K562 (cell line): Measurements from ENCODE around the gene CARM1. TPM values are rescaled to one million over a fixed set of nuclear protein-coding genes. Genes with fewer than 3 reads are reported as not detected.
A peak's percentile ranks its signal among the peaks of the same experiment; 100 is the strongest.

Experiments used
- ADNP ChIP-seq: fragments of 200-800 bp; sonication (Bioruptor generic); IDR thresholded peaks from 2 replicates; pipeline ENCODE4 v1.6.1; 2016; ENCODE audit warnings: missing genetic modification characterization, missing compliant biosample characterization
- CBX1 ChIP-seq: sonication (generic); IDR thresholded peaks from 2 replicates; pipeline ENCODE4 v1.6.1; 2016; ENCODE audit warnings: antibody characterized with exemption, low read depth, mild to moderate bottlenecking
- CHD7 ChIP-seq: fragments of 200-600 bp; sonication (generic); IDR thresholded peaks from one replicate; pipeline ENCODE4 v1.6.1; 2012; ENCODE audit warnings: mild to moderate bottlenecking, low read depth, low read length, inconsistent platforms
- HSF4 ChIP-seq: fragments of 250-450 bp; sonication (Bioruptor Pico); IDR thresholded peaks from 2 replicates; pipeline ENCODE4 v2.1.2; 2022; ENCODE audit warnings: mild to moderate bottlenecking, moderate library complexity, borderline replicate concordance
- ZNF318 ChIP-seq, 2 experiments: fragments of 450-650 bp; IDR thresholded peaks; 2 replicates each; pipeline ENCODE4 v1.6.1; 2016; ENCODE audit warnings: mild to moderate bottlenecking in 2 of 2, borderline replicate concordance in 1 of 2, low read depth in 1 of 2, moderate library complexity in 1 of 2
- ZNF766 ChIP-seq: fragments of 200-800 bp; sonication (Bioruptor generic); conservative IDR thresholded peaks from 2 replicates; pipeline ENCODE4 v1.6.1; 2016; ENCODE audit warnings: missing genetic modification characterization, missing compliant biosample characterization
- polyA plus RNA-seq, 8 experiments: library from polyadenylated mRNA; depleted of rRNA in 4 of 8; stranded (reverse) in 5 of 8; unstranded in 3 of 8; fragments of >200 nt; fragmentation: Nextera tagmentation in 2 of 8; fragmentation: Illumina TruSeq in 1 of 8; extraction: Ambion mirVana in 2 of 8; extraction: Trizol in 1 of 8; gene quantifications; 2 replicates each; pipeline versions ENCODE4 v1.2.1 to v1.2.3, GENCODE V29; 2011 to 2014; ENCODE audit warnings: inconsistent platforms in 1 of 8, missing spikeins in 1 of 8
- total RNA-seq, 7 experiments: library from RNA; depleted of rRNA in 6 of 7; stranded (reverse); fragments of >200 nt in 6 of 7; fragmentation: Illumina TruSeq in 2 of 7; extraction: Trizol in 2 of 7; gene quantifications; 2 replicates each; pipeline versions ENCODE4 v1.2.1 to v1.2.3, GENCODE V29; 2011 to 2021; ENCODE audit warnings: low replicate concordance in 1 of 7

The CARM1 gene
- total and polyA plus RNA-seq, 9 of the 15 experiments (the other 6 are each of a cell fraction or from before 2014, with no cell fraction given): 0.36 to 86.0 (median 29.7) TPM

GRCh38 chr19:10863107-10863717 lies 8.1 kb upstream of the CARM1 start (continued):
- TF ChIP-seq CBX1: no peak
- TF ChIP-seq CHD7: no peak
- TF ChIP-seq HSF4 (CRISPR knock-in tag): no peak
- TF ChIP-seq ZNF318 (IDR thresholded peaks at IDR 0.05; ENCODE audit: borderline replicate concordance in 1 of 2, low read depth in 1 of 2): 0 out of 4 replicates have a peak, but pooled peaks of 1 of the 2 experiments have one; percentile 5
- 0 out of 2 replicates have a peak, but pooled peaks have one; percentile 60 for TF ChIP-seq ZNF766 (CRISPR knock-in tag)
- peak; percentile 64; the same call in 1 of the 2 replicates for TF ChIP-seq ADNP (tag)
